Measurements from ENCODE around the gene OTUD5.

DNA sequence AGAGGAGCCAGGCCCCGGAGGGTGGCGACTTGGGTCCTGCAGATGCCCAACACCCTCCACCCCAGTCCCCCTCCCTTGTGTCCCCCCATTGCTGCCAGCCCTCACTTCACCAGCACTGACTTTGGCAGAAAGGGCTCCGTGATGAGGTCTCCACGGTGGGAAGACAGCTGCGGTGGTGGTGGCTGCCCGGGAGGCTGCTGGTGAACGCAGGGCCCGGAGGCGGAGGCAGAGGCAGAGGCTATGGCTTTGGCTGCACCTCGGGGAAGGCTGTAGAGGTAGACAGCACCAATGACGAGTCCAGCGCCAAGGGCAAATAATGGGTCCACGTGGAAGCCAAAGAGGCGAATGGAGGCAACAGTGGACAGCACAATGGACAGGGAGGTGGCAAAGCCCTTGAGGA lies 52.8 kb downstream of the OTUD5 start:
- no peak for TF ChIP-seq POLR2A (IDR thresholded peaks at IDR 0.05)
- TF ChIP-seq, protein P1, sequence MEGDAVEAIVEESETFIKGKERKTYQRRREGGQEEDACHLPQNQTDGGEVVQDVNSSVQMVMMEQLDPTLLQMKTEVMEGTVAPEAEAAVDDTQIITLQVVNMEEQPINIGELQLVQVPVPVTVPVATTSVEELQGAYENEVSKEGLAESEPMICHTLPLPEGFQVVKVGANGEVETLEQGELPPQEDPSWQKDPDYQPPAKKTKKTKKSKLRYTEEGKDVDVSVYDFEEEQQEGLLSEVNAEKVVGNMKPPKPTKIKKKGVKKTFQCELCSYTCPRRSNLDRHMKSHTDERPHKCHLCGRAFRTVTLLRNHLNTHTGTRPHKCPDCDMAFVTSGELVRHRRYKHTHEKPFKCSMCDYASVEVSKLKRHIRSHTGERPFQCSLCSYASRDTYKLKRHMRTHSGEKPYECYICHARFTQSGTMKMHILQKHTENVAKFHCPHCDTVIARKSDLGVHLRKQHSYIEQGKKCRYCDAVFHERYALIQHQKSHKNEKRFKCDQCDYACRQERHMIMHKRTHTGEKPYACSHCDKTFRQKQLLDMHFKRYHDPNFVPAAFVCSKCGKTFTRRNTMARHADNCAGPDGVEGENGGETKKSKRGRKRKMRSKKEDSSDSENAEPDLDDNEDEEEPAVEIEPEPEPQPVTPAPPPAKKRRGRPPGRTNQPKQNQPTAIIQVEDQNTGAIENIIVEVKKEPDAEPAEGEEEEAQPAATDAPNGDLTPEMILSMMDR (IDR thresholded peaks at IDR 0.05), result no peak
- TF ChIP-seq POLR2AphosphoS5 (IDR thresholded peaks at IDR 0.05; ENCODE audit: insufficient read depth in 1 of 2, low read depth in 1 of 2), result no peak
